Body of pancreas (tissue), 4 donors: ENCODE results near the gene MRPL27.

Experiments used
- CTCF ChIP-seq, 7 experiments: fragments of 450-650 bp in 4 of 7; fragments of 200-600 bp in 3 of 7; sonication (generic) in 3 of 7; IDR thresholded peaks; one replicate each; pipeline ENCODE4 v1.5.1; 2016 to 2019; ENCODE audit warnings: antibody characterized with exemption in 7 of 7
- POLR2A ChIP-seq, 3 donors: fragments of 450-650 bp; IDR thresholded peaks; one replicate each; pipeline ENCODE4 v1.6.1; 2016; ENCODE audit warnings: antibody characterized with exemption in 3 of 3, mild to moderate bottlenecking in 2 of 3

GRCh38 chr17:50338645-50339044 lies 34.3 kb downstream of the MRPL27 start:
- no peak for TF ChIP-seq CTCF (IDR thresholded peaks at IDR 0.05)
- TF ChIP-seq POLR2A (IDR thresholded peaks at IDR 0.05): no peak
